HG03521 (cell line): ENCODE measurements around the gene FMN1.
"Not testable (repeated sequence)": the region's sequence is repeated elsewhere in the genome, so short reads cannot be mapped to it uniquely, and the experiment has no call there.

Experiments
- ATAC-seq: cut with Tn5 transposase; IDR thresholded peaks from one replicate; pipeline ENCODE4 v1.9.1; 2021; ENCODE audit warnings: mild to moderate bottlenecking, moderate library complexity; ENCODE audit not compliant: unreplicated experiment

The FMN1 gene

GRCh38 chr15:32990071-32990470 is 204.4 kb downstream of the FMN1 start:
- ATAC-seq: no peak

- no peak for ATAC-seq
These were observed 207.4 kb downstream of the FMN1 start for GRCh38 chr15:32987067-32987466.

GRCh38 chr15:32986147-32986546 is 208.4 kb downstream of the FMN1 start:
- no peak for ATAC-seq

GRCh38 chr15:32983679-32984078 is 210.8 kb downstream of the FMN1 start:
- ATAC-seq: no peak

GRCh38 chr15:32982001-32982400 is 212.5 kb downstream of the FMN1 start:
- no peak for ATAC-seq

- ATAC-seq: no peak
These were observed 213.0 kb downstream of the FMN1 start for GRCh38 chr15:32981536-32981935.

GRCh38 chr15:32979710-32980109 is 214.8 kb downstream of the FMN1 start:
- no peak for ATAC-seq

GRCh38 chr15:32977506-32977905 is 217.0 kb downstream of the FMN1 start:
- no peak for ATAC-seq

- no peak for ATAC-seq
These were observed 219.8 kb downstream of the FMN1 start for GRCh38 chr15:32974691-32975090.

- ATAC-seq: no peak
These were observed 221.8 kb downstream of the FMN1 start for GRCh38 chr15:32972686-32973085.

GRCh38 chr15:32970847-32971246 is 223.7 kb downstream of the FMN1 start:
- ATAC-seq: no peak

GRCh38 chr15:32967521-32967920 is 227.0 kb downstream of the FMN1 start:
- ATAC-seq: no peak

GRCh38 chr15:32966512-32966911 is 228.0 kb downstream of the FMN1 start:
- no peak for ATAC-seq

- ATAC-seq: no peak
These were observed 228.6 kb downstream of the FMN1 start for GRCh38 chr15:32965897-32966296.

GRCh38 chr15:32959077-32959476 is 235.4 kb downstream of the FMN1 start:
- ATAC-seq: no peak

- ATAC-seq: no peak
These were observed 237.3 kb downstream of the FMN1 start for GRCh38 chr15:32957219-32957618.

- no peak for ATAC-seq
These were observed 237.8 kb downstream of the FMN1 start for GRCh38 chr15:32956711-32957110.

- no peak for ATAC-seq
These were observed 238.5 kb downstream of the FMN1 start for GRCh38 chr15:32956006-32956405.

- no peak for ATAC-seq
These were observed 241.0 kb downstream of the FMN1 start for GRCh38 chr15:32953533-32953910.

- ATAC-seq: no peak
These were observed 241.5 kb downstream of the FMN1 start for GRCh38 chr15:32952901-32953532.

- ATAC-seq: no peak
These were observed 242.6 kb downstream of the FMN1 start for GRCh38 chr15:32951736-32952464.

- not testable (repeated sequence) for ATAC-seq
These were observed 244.5 kb downstream of the FMN1 start for GRCh38 chr15:32950051-32950450.

- no peak for ATAC-seq
These were observed 248.3 kb downstream of the FMN1 start for GRCh38 chr15:32946210-32946609.
